Ishikawa (cell line): Measurements from ENCODE around the gene S100A14.

ENCODE experiments used
- CEBPB ChIP-seq: IDR thresholded peaks from 2 replicates; pipeline ENCODE4 v1.6.1; 2012
- CREB1 ChIP-seq: IDR thresholded peaks from 2 replicates; pipeline ENCODE4 v1.6.1; 2012; ENCODE audit warnings: low read depth
- EGR1 ChIP-seq: IDR thresholded peaks from 2 replicates; pipeline ENCODE4 v1.6.1; 2012
- EP300 ChIP-seq: IDR thresholded peaks from 2 replicates; pipeline ENCODE4 v1.6.1; 2012; ENCODE audit warnings: borderline replicate concordance
- FOXM1 ChIP-seq: IDR thresholded peaks from 2 replicates; pipeline ENCODE4 v1.6.1; 2012; ENCODE audit warnings: low read depth, borderline replicate concordance
- MAX ChIP-seq: IDR thresholded peaks from 2 replicates; pipeline ENCODE4 v1.6.1; 2012
- NFIC ChIP-seq: IDR thresholded peaks from 2 replicates; pipeline ENCODE4 v1.6.1; 2012
- RAD21 ChIP-seq: IDR thresholded peaks from 2 replicates; pipeline ENCODE4 v1.6.1; 2012; ENCODE audit warnings: low read depth
- TAF1 ChIP-seq: IDR thresholded peaks from 2 replicates; pipeline ENCODE4 v1.6.1; 2012; ENCODE audit warnings: low read depth, mild to moderate bottlenecking
- TCF12 ChIP-seq: IDR thresholded peaks from 2 replicates; pipeline ENCODE4 v1.6.1; 2012; ENCODE audit warnings: low read depth
- TEAD4 ChIP-seq: IDR thresholded peaks from 2 replicates; pipeline ENCODE4 v1.6.1; 2012
- USF1 ChIP-seq: IDR thresholded peaks from 2 replicates; pipeline ENCODE4 v1.6.1; 2012
- YY1 ChIP-seq: IDR thresholded peaks from 2 replicates; pipeline ENCODE4 v1.6.1; 2012; ENCODE audit warnings: low read depth
- ZBTB7A ChIP-seq: IDR thresholded peaks from 2 replicates; pipeline ENCODE4 v1.6.1; 2012; ENCODE audit warnings: low read depth
- TF ChIP-seq, protein P1 (sequence below): IDR thresholded peaks from 2 replicates; pipeline ENCODE4 v1.6.1; 2012; ENCODE audit warnings: low read depth, mild to moderate bottlenecking

Gene S100A14

GRCh38 chr1:153608089-153608682 lies 7.9 kb downstream of the S100A14 start:
- no peak for TF ChIP-seq CEBPB
- TF ChIP-seq MAX = no peak
- TF ChIP-seq EGR1 = no peak
- TF ChIP-seq RAD21 = no peak
- no peak for TF ChIP-seq CREB1
- peak; percentile 32; the same call in 1 of the 2 replicates for TF ChIP-seq TCF12
- no peak for TF ChIP-seq ZBTB7A
- no peak for TF ChIP-seq USF1
- no peak for TF ChIP-seq NFIC
- TF ChIP-seq, protein P1, sequence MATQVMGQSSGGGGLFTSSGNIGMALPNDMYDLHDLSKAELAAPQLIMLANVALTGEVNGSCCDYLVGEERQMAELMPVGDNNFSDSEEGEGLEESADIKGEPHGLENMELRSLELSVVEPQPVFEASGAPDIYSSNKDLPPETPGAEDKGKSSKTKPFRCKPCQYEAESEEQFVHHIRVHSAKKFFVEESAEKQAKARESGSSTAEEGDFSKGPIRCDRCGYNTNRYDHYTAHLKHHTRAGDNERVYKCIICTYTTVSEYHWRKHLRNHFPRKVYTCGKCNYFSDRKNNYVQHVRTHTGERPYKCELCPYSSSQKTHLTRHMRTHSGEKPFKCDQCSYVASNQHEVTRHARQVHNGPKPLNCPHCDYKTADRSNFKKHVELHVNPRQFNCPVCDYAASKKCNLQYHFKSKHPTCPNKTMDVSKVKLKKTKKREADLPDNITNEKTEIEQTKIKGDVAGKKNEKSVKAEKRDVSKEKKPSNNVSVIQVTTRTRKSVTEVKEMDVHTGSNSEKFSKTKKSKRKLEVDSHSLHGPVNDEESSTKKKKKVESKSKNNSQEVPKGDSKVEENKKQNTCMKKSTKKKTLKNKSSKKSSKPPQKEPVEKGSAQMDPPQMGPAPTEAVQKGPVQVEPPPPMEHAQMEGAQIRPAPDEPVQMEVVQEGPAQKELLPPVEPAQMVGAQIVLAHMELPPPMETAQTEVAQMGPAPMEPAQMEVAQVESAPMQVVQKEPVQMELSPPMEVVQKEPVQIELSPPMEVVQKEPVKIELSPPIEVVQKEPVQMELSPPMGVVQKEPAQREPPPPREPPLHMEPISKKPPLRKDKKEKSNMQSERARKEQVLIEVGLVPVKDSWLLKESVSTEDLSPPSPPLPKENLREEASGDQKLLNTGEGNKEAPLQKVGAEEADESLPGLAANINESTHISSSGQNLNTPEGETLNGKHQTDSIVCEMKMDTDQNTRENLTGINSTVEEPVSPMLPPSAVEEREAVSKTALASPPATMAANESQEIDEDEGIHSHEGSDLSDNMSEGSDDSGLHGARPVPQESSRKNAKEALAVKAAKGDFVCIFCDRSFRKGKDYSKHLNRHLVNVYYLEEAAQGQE = no peak
- TF ChIP-seq TAF1 = no peak
- peak; percentile 30; the same call in 1 of the 2 replicates for TF ChIP-seq EP300
- TF ChIP-seq FOXM1 = no peak
- peak; percentile 91 for TF ChIP-seq TEAD4
- TF ChIP-seq YY1 = no peak

DNA sequence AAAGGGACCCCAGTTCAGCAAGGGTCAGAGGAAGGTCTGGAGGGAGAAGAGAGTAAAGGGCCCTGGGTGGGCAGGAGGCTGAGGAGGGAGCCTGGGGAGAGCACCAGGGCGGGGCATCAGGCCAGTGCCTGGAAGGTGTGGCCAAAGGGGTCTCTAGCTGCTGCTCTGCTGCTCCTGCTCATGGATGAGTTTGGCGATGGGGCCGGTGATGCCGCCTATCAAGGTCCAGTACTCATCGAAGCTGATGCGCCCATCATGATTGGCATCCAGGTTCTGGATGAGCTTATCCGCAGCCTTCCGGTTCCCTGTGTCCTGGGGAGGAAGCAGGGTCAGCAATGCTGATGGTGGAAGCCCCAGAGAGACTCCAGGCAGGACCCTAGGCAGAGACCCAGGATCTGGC lies 8.7 kb downstream of the S100A14 start:
- TF ChIP-seq CREB1 = no peak
- TF ChIP-seq EP300 = no peak
- TF ChIP-seq YY1 = no peak
- no peak for TF ChIP-seq FOXM1
- no peak for TF ChIP-seq NFIC
- no peak for TF ChIP-seq CEBPB
- TF ChIP-seq TCF12 = no peak
- no peak for TF ChIP-seq EGR1
- TF ChIP-seq USF1 = no peak
- TF ChIP-seq RAD21 = no peak
- no peak for TF ChIP-seq MAX
- TF ChIP-seq TAF1 = no peak
- no peak for TF ChIP-seq ZBTB7A
- no peak for TF ChIP-seq TEAD4
- TF ChIP-seq, protein P1 = no peak

DNA sequence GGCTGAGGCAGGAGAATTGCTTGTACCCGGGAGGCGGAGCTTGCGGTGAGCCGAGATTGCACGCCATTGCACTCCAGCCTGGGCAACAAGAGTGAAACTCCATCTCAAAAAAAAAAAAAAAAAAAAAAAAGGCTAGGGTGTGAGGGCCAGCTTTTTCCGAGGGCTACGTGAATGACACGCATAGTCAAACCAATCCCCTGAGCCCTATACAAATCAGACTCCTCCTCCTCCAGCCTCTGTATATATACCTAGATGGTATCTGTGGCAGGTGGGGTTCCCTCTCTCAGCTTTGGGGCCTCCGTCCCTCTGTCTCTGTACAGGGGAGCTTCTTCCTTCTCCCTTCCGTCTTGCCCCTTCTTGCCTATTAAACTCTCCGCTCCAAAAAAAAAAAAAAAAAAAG lies 9.9 kb downstream of the S100A14 start:
- TF ChIP-seq CEBPB (no peak), RAD21 (no peak), CREB1 (no peak), EP300 (no peak), USF1 (no peak), ZBTB7A (no peak), FOXM1 (no peak)
- TF ChIP-seq, protein P1 = no peak

- no peak for TF ChIP-seq EP300
Observed at GRCh38 chr1:153602749-153603148, 13.4 kb downstream of the S100A14 start.
